ENCODE data around the gene TNC.

Gene TNC

DNA sequence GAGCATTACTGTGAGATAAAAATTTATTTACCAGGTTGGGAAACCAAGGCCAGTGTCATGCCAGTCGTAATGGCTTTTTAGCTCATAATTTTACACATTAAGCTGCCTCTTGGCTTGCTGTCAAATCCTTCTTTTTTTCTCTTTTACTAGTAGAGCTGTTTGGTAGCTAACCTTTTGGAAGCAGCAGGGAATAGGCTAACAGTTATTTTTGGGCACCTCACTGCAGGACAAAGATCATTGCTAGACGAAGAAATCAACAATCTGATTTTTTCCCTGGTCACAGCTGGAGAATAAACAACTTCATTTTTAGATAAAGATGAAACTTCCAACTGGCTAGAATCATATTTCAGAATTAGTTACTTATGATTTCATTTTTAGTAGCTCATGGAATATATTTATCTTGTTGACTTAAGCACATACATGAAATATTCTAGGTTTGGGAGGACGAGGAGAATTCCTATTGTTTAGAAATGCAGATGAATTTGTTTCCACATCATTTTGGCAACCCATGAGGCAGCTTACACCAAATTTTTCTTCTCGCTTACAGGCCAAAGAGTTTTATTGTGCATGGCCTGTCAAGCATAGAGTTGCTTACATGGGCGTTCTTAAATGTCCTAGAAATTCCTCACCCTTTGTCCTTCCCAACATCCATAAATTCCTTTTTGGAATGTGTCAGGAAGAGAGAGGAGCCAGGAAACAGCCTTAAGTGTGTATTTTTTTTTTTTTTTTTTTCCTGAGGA lies 19.6 kb downstream of the TNC start:
- DNase-seq = no peak

DNA sequence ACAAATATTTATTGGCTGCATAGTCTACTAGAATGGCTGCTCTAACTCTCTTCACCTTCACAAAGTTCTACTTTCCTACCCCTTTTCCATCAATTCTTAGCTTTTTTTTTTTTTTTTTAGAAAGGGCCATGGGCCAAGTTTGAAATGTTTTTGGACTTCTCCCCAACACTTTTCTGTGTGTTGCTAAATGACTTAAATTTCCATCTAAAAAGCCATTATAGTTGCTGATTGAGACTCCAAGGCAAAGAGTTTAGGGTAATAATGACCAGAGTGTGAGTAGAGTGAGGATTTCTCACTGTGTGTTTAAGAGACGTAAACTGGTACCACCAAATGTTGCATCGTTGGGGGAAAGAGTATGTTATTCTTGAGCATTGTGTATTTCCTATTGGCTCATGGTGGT lies 24.4 kb downstream of the TNC start:
- no peak for DNase-seq

DNA sequence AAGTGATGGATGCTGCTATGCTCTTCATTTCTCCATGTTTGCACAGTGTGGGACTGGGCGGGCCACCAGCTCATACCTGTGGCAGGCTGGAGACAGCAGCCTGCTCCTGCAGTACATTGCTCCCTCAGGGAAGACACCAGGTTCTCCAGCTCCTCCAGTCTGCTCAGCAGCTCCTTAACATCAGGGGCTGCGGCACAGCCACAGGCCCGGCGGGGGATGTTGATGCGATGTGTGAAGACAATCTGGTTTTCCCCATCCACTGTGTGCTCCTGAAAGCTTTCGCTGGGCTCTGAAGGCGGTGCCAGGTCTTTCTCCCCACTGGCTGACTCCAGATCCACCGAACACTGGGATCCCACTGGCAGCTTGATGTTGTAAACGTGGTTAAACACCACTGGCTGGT lies 27.5 kb downstream of the TNC start:
- no peak for DNase-seq

DNA sequence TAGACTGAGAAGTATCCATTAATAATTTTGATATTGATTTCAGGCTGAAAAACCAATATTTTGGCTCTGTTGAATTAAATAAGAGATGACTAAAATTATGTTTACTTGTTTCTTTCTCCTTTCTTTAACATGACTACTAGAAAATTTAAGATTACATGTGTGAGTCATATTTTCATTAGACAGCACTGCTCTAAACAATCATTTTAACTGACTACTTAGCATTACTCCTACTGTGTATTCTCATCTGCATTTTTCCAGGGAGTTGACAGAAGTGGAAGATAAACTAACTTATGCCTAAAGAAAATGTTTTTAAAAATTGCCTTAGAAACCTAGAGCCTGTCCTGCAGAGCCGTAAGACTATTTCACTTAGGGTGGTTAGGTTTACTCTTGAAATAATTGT lies 29.1 kb downstream of the TNC start:
- DNase-seq = no peak

DNA sequence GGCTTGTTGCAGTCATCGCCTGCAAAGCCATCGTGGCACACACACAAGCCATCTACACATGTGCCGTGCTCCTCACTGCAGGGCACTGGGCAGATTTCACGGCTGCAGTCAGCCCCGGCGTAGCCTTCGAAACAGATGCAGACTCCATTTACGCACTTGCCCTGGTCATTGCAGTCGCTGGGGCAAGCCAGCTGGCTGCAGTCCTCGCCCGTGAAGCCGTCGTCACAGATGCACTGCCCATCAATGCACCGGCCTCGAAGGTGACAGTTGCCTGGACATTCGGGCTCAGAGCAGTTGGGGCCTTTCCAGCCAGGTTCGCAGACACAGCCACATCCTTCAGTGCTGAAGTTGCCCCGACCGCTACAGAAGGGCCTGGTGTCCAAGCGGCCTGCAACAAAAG lies 31.1 kb downstream of the TNC start:
- DNase-seq = no peak

DNA sequence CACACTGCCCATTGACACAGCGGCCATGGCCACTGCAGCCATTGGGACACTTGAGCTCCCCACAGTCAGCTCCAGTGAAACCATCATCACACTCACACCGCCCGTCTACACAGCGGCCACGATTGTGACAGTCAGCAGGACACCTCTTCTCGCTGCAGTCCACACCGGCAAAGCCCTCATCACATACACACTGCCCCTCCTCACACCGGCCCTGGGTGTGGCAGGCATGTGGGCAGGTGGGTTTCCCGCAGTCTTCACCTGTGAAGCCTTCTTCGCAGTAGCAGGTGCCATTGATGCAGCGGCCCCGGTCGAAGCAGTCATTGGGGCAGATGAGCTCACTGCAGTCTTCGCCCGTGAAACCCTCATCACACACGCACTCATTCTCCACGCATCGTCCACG lies 31.5 kb downstream of the TNC start:
- DNase-seq = no peak

DNA sequence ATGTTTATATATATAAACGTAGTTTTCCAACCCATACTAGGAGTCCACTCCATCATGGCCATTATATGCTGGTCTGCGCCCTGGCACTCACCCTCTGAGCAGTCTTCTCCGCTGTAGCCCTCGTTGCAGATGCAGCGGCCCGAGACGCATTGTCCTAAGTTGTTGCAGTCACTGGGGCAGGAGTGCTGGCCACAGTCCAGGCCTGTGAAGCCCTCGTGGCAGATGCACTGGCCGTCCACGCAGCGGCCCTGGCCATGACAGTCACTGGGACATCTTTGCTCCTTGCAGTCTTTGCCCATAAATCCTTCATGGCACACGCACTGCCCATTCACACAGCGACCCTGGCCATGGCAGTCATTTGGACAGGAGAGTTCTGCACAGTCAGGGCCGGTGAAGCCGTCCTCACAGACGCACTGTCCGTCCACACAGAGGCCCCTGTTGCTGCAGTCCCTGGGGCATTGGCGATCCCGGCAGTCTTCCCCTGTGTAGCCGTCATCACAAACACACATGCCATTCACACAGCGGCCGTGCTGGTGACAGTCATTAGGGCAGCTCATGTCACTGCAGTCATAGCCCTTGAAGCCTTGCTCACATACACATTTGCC lies 32.1 kb downstream of the TNC start:
- DNase-seq = no peak

DNA sequence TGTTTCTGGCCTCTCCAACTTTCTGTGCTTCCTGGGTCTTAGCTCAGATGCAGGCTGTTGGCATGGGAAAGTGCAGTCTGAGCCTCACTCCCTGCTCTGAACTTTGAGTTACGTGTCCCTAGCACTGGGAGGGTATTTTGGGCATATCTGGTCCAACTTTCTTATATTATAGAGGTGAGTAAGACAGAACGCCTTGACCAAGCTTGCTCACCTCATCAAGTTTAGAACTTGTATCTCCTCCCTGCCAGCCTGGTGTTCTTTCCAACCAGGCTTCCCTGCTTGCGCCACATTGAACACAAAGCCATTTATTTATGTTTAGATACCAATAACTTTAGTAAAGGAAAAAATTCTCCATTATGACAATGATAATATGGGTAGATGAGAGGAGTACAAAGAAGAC lies 33.2 kb downstream of the TNC start:
- DNase-seq = no peak

DNA sequence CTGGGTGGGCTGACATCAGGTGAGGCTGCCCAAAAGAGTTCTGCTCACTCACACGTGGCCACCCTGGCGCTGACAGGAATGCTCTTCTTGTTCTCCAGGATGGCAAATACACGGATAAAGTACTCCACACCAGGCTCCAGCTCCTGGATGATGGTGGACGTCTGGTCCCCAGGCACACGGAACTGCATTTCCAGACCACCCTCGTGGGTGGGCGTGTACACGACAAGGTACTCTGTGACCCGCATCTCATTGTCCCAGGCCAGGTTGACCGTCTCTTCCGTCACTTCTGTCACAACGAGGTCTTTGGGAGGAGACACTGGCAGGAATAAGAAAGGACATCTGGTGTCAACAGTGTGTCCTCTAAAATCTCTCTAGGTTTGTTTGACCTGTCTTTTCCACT lies 33.8 kb downstream of the TNC start:
- DNase-seq = no peak

DNA sequence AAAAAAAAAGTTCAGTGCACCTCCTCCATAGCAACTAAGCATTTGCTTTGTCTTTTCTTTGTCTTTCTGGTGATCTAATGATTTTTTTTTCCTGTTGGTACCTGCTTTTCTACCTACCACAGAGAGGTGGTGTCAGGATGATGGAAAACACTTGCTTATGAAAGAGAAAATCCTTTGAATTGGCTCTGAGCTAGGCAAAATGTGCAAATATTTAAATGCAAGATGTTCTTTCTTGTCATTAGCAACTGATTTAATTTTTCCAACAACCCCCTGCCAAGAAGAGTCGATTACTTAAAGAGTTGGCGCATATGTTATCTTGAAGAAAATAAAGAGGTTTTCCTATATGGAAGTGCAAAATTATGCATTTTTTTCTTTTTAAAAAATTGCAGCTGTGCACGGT lies 37.7 kb downstream of the TNC start:
- no peak for DNase-seq

DNA sequence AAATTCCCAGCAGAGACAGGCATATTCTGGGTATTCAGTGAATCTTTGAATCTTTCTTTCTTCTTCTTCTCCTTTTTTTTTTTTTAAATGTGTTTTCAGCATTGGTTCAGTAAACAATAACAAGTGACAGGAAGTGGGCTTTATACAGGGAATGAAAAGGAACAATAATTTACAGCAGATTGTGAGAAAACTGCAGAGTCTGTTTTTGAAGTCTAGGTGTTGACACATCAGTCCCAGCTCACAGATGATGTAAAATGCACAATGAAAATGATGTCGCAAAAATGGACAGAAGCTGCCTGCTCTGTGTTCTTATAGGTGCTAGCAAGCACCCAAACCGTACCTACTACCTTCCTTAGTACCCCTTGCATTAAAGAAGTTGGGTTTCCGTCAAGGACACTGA lies 38.8 kb downstream of the TNC start:
- DNase-seq = no peak

DNA sequence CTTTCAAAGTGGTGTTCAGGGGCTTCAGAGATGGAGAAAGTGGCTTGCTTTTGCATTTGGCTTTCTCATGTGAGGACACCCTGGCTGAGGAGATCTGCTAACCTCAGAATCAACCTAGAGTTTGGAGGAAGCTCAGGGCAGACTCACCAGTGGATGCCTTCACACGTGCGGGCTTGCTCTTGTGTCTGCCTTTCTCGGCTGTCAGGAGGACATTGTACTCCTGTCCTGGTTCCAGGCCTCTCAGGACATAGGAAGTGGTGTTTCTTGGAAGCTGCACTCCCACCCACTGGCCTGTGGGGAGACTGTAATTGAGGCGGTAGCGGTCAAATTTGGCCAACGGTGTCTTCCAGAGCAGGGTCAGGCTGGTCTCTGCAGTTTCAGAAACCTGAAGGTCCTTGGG lies 44.5 kb downstream of the TNC start:
- DNase-seq = no peak

DNA sequence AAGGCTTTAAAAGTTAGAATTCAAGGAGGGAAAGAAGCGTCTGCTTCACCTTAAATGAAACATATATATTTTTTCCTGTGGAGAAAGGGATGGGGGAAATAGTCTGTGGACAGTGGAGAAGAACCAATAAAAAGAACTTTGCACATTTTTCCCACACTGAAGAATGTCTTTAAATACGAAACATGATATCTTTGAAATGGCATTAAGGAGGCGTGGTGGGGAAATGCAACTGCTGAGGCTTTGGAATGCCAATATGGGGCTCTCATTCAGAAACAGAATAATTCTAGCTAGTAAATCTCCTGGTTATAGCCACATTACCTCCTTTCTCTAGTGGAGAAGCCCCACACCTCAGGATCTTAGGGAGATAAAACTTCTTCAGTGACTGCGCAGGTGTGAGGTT lies 46.8 kb downstream of the TNC start:
- DNase-seq = no peak

DNA sequence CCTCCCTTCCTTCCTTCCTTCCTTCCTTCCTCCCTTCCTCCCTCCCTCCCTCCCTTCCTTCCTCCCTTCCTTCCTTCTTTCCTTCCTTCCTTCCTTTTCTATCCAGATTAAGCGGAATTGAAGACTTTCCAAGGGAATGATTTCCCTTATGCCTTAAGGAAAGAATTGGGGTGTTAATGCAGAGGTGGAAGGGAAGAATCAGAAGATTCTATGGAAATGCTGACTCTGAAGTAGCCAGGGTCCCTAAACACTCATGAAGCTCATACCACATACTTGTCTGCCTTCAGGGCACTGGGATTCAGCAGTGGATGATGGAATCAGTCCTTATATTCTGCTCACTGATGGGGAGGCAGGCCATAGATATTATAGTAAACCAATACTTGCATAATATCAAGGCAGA lies 48.2 kb downstream of the TNC start:
- no peak for DNase-seq

DNA sequence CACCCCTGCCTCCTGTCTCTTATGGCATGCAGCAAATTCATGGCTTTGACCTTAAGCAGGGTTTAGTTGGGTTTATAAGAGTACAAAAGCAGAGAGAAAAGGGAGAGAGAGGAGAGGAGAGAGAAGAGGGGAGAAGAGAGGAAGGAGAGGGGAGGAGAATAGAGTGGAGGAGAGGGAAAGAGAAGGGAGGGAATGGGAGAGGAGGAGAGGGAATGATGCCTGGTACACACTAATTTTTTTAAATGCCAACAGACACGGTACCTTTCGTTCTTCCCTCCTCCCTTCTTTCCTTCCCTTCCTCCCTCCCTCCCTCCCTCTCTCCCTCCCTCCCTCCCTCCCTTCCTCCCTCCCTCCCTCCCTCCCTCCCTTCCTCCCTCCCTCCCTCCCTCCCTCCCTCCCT lies 48.7 kb downstream of the TNC start:
- no peak for DNase-seq

DNA sequence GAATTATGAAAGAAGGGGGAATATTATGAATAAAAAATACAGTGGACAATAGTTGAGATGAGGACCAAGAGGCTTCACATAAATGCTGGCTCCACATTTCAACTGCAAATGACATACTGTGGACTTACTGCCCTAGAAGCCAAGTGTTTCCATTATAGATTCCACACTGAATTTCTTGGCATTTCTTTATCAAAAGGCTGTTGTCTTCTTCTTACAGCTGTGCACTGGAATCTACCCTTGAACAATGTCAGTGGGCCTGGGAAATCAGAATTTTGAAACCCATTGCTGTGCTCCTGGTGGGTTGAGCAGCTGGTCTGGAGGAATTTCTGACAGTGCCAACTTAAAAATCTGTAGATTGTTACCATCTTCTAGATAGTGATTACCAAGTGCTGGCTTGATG lies 49.9 kb downstream of the TNC start:
- no peak for DNase-seq

DNA sequence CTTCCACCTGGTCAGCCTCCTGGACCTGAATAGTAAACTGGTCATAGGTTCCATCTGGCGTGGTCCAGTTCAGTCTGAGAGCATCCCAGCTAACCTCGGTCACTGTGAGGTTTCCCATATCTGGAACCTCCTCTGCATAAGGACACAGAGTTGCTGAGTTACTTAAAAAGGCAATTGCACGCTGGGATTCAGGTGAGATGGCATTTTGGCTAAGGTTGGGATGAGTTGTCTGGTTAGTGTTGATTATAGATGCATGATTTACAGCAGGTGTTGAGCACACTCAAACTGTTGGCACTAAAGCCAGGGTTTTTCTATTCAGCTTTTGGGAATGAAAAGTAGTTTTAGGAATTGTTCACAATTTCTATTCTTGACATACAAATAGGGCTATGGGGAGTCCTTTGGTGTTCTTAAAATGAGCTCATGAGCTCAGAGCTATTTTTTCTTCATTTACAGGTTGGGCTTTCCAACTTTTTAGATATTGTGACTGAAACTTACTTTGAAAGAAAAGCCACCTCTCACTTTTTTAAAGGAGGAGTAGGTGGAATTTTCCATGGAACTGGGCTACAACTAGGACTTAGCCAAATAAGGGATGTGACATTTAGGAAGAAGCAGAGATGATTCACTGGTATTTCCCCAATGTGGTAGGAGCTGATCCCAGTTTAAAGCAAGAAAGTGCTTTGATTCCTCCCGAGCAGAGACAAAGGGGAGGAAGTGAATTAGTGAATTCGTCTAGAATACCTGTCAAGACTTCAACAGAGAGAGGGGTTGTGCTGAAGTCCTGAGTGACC lies 54.7 kb downstream of the TNC start:
- no peak for DNase-seq

DNA sequence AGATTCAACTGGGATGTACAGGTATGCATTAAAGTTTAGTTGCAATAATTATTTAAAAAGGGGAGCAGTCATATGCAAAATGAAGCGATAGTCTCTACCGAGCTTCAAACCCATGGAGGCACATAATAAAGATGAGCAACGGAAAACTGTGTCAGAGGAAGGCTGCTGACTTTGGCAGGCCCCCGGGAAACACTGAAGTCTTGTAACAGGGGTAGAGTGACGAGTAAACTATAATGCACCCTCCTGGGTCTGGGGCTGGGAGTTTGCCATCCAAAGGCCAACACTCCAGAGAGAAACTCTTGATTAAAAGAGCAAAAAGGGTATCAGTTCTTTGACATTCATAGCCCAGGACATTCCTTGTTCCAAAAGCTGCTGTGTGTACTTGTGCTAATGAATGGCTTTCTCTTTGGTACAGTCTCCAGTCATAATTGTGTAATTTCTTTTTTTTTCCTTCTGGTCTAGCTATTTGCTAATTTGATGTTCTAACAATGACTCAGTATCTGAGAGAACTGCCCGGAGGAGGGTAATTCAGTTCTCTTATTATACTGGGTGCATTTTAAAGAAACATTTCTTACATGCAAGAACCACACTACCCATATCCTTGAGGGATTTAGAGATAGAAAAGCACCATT lies 59.2 kb downstream of the TNC start:
- peak; percentile 24 for DNase-seq

DNA sequence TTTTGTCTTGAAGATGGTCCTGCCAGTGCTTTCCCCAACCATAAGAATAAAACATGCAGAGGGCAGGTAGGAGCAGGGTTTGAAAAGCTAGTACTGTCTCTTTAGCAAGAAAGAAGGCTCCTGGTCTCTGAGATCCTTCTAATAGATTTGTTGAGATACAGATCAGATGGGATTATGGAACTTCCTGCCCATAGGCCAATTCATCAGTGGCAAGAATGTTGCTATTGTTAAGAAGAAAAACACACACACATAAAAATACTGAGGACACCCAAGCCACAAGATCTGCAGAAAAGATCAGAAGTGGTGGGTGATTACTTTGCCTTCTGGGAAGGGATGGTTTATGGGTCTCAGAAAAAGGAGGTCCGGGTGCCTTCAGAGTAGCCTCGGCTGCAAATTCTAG lies 59.8 kb downstream of the TNC start:
- no peak for DNase-seq

DNA sequence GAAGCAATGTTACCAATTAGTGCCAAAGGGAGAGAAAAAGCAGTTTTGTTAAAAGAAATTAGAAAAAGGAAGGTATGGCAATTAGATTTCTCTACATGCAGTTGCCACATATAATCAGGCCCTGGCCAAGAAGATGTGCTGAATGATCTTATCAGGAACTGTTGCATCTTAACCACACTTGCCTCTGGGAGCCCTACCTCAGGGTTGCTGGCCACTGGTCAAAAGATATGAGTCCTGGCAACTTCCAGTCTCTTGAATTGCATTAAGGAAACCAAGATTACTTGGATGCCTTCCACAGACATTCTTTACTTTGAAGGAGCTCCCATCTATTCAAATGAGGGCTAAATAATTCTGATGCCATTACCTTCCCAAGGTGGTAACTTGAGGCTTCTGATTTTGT lies 60.4 kb downstream of the TNC start:
- DNase-seq = no peak

DNA sequence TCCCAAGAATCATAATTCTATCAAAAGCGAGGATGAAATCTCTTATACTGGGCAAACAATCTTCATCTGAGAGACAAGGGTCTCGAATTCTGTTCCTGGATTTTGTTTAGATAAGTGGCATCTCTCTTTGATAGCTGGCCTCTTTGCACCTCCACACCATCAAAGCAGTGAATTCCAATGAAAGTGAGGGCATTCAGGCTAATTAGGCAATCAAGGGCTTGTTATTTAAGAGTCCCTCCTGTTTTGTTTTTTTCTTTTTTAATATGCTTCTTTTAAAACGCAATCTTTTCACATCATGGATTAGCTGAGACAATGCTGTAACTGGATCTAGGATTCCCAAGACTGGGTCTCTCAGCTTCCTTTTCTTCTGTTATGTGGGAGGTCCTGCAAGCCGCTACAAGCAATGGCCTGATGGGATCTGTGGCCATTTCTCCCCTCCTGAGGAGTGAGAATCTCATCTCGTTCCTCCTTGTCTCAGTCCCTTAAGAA lies 67.9 kb downstream of the TNC start:
- no peak for DNase-seq

DNA sequence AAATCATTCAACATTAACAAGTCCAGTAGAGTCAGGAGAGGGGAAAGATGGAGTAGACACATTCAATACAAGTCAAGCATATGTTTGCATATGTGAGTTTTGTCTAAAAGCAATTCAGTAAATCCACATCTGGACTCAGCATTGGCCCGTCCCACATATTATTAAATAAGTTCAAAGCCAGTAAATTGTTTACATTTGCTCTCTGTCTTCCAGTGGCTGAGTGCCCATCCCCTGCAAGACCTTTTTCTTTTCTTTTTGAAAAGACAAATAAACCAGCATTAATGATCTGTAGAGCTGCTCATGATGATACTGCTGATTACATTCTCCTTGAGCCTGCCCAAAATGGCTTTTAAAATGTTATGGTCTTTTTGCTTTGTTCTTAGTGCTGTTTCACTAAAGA lies 71.1 kb downstream of the TNC start:
- DNase-seq = no peak

DNA sequence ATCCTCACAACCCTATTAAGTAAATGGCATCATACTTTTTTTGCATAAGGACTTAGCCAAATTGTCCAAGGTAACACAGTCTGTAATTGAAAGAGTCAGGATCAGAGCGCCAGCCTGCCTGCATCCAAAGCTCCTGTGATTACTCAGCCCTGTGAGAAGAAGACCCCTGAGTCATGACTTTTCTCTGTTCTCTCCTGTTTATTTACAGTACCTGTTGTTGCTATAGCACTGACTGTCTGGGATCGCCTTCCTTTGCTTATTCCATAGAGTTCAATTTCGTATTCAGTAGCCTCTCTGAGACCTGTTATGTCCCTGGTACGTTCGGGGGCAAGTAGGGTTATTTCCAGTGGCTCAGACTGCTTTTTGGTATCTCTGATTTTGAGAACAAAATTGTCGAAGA lies 71.8 kb downstream of the TNC start:
- no peak for DNase-seq

DNA sequence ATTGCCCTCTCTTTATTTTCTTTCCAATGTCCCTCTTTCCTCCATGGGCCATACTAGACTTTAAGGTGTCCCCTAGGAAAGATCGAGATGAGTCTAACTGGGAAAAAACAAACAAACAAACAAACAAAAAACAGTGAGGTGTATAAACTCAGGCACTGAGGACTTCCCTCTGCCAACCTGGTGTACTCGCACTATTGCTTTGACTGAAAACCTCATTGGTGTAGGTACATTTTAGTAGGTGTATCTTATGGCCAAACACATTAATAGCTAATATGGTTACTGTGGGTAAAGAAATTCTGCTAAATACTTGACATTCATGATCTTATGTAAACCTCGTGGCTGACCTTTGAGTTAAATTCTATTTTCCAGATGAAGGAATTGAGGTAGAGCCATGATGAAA lies 74.3 kb downstream of the TNC start:
- no peak for DNase-seq
